ENCODE data around the gene PRKN.

Gene PRKN

DNA sequence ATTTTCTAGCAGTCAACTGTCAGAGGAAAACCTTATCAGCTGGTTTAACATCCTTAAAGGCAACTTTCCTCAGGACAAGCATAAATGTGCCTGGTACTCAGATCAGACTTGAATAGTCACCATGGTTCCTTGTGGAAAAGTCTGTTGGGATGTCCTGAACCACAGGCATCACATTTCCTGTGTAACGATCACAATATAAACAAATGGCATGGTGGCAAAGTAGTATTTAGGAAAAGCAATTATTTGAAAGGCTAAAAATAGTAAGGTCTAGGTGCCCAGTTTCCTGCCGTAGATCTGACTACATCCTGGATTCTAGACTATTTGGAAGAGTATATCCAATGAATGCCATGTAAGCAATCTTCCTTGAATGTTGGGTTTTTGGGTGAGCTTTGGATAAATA, 1181.8 kb downstream of the PRKN start:
- TF ChIP-seq, protein P1, sequence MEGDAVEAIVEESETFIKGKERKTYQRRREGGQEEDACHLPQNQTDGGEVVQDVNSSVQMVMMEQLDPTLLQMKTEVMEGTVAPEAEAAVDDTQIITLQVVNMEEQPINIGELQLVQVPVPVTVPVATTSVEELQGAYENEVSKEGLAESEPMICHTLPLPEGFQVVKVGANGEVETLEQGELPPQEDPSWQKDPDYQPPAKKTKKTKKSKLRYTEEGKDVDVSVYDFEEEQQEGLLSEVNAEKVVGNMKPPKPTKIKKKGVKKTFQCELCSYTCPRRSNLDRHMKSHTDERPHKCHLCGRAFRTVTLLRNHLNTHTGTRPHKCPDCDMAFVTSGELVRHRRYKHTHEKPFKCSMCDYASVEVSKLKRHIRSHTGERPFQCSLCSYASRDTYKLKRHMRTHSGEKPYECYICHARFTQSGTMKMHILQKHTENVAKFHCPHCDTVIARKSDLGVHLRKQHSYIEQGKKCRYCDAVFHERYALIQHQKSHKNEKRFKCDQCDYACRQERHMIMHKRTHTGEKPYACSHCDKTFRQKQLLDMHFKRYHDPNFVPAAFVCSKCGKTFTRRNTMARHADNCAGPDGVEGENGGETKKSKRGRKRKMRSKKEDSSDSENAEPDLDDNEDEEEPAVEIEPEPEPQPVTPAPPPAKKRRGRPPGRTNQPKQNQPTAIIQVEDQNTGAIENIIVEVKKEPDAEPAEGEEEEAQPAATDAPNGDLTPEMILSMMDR (IDR thresholded peaks at IDR 0.05) = no peak

DNA sequence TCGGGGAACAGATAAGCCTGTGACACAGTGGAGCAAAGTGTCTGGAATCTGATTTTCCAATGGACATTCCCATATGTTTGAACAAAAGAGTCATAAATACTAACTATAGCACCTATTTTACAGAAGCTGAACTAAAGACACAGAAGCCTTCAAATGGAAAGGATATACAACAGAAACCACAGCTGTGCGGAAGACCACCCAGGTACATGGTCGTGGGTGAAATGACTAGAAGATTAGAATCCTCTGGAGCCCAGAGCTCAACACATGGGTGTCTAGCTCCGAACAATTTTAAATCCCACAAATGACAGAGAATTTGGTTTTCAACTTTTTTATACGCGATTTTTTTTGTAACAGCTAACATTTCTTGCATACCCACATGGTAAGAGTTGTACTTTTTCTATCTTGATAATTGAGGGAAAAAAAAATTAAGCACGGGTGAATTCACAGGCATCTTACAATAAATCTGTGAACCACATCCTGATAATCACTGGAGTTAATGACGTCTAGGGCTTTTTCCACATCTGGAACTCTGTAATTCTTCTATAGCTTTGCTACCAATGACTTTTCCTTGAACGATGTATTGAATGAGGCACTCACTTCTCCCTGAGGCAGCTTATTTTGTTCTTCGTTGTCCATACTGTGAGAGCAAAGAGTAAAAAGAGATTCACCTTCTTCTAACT, 1182.6 kb downstream of the PRKN start:
- TF ChIP-seq, protein P1 (IDR thresholded peaks at IDR 0.05) = no peak

DNA sequence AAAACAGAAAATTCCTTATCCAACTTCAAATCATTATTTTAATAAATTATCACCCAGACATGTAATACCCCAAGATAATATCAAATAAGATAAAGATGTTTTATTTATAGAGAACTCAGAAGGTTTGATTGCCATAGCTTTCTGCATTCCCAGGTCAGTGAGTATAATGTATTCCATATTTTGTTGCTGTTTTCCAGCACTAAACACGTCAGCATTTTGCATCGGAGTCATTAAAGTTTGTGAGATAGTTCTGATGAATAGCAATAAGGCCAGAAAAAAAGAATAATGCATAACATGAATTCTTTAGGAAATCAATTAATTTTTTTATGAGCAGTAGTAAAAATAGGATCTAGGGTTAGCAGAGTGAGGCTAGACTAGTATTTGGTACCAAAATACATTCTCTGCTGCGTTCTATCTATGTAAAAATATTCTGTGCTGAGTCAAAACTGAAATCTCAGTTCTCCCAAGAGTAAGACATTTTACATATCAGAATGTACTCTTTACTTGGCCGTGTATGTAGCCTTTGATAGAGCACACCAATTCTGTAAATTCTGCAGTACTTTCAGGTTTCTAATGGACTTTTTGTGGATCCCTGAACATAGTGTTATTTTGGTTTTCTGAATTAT, 1183.8 kb downstream of the PRKN start:
- TF ChIP-seq, protein P1 (IDR thresholded peaks at IDR 0.05) = no peak

DNA sequence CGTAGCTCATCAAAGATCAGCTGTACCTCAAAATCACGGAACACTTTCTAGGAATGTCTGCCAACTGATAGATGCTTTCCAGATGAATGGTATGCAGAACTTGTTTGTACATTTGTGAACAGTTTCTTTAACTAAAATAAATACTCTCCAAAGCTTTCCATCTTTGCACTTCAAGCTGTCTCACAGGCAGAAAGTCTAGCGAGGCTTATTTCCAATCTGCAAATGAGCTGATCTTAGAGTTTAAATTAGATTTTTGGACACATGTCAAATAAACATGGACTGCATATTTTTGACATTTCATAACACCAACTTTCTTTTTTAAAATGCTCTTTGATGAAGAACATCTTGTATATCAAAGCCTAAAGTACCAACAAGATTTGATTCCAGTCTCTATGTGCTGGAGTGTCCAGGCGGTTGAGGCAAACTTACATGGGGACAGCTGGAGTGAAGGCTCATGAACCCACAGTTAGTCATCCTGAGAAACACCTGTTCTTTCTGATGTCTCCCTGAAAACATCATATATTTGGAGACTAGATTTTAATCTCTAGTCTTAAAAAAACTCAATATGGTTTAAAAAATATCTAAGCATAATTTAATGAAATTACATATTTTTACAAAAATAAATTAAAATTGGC, 1185.1 kb downstream of the PRKN start:
- TF ChIP-seq, protein P1 (IDR thresholded peaks at IDR 0.05) = no peak

DNA sequence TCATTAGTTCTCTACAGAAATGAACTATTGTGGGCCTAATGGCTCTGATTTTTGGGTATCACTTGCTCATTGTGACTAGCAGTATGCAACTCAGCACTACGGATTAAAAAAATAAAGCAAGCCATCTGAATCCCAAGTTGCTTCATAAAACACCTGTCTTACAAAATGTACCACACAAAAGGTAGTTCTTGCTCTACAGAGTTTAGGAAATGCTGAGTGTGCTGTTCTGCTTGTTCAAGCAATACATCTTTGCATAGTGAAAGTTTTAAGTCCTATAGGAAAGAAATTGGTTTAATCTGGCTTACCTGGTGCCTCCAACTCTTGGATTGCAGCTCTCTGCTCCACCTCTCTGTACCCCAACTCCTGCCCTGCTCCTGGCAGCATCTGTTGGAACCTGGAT, 1187.0 kb downstream of the PRKN start:
- TF ChIP-seq, protein P1 (IDR thresholded peaks at IDR 0.05) = no peak

DNA sequence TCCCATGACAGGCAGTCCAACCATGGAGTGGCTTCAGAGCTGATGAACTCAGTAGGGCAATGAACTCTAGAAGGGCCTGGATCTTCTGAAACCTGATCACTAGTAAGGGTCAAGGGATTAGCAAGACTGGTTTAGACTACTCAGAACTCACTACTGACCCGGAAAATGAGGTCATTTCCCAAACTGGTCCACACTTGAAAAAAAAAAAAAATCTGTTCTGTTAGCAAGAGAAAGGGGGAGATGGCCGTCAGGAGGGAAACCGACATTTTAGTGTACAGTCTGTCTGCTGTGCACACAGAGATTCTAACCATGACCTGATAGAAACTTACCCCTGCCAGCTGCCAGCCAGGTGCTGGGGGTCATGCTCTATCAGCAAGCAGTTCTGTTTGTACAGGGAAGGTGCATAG, 1191.3 kb downstream of the PRKN start:
- TF ChIP-seq, protein P1 (IDR thresholded peaks at IDR 0.05) = no peak

DNA sequence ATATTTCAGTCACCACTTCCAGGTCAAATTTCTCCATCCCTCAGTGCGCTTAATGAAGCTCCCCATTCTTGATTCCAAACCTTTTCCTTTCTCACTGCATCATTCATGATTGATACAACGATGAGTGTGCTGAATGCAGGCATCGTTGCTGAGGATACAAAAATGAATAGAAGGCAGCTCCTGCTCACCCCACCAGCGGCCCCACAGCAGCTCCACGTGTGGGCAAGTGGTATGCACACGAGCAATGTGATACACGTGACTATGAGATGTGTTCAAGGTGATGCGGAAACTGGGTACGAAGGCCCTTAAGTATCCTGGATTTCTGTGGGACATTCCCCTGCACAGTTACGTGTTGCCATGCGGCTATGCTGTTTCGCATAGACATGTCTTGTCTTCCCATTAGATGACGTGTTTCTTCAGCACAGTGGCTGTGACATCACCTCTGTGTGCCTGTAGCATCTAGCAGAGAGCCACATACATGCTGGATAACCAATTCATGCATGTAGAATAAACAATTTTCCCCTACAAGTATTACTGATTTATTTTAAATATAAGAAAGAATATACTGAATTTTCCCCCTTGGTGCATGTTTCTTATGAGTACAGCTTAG, 1193.2 kb downstream of the PRKN start:
- TF ChIP-seq, protein P1 (IDR thresholded peaks at IDR 0.05) = no peak

Data from LNCAP (cell line).